Measurements from ENCODE around the gene RELN. TPM values are rescaled to one million over a fixed set of nuclear protein-coding genes. Genes with fewer than 3 reads are reported as not detected.
A peak's percentile ranks its signal among the peaks of the same experiment; 100 is the strongest.

Gene RELN
- total and polyA plus RNA-seq, 9 of the 15 experiments (the other 6 are each of a cell fraction or from before 2014, with no cell fraction given): 12.9 to 43.2 (median 18.1) TPM

DNA sequence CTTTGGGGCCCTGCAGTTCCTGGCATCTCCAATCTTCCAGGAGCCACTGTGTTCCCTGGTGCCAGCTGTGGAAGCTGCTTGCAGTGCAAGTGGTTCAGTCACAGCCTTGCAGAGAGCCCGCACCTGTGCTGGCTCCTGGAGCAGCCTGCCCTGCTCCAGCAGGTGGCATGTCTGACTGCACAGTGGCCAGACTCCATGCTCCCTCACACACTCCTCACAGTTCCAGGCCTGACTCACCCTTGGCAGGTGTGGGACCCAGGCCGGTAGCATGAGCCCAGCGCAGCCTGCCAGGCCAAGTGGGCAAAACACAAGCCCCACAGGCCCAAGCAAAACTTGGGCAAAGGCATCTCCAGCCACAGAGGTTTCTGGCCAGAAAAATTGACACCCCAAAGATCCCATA lies 33.6 kb upstream of the RELN start:
- Histone ChIP-seq H3K9me1 (ENCODE audit: control insufficient read depth, insufficient read depth, low read length) (no peaks in the 10 kb centered on the region), H3K27me3 (ENCODE audit: control insufficient read depth in 2 of 2, insufficient read depth in 2 of 2, low read length in 2 of 2) (no peaks in the 10 kb centered on the region), H3K4me1 (replicated peaks in 1 of 2; ENCODE audit: control insufficient read depth in 2 of 2, insufficient read depth in 2 of 2, low read length in 2 of 2) (peaks cover 0 to 7% of the 10 kb centered on the region in 2 experiments; a peak in 1 of 5 replicates), H3K9ac (ENCODE audit: insufficient read depth in 1 of 2, low read depth in 2 of 2, low read length in 2 of 2) (no peak overlapping the region), H2AFZ (ENCODE audit: low read depth, low read length) (no peak overlapping the region), H3K9me3 (replicated peaks; ENCODE audit: control insufficient read depth, insufficient read depth, low read depth, low read length) (no peaks in the 10 kb centered on the region), H3K36me3 (ENCODE audit: control insufficient read depth, insufficient read depth, low read length) (no peaks in the 10 kb centered on the region), H3K79me2 (ENCODE audit: control insufficient read depth, insufficient read depth, low read length) (no peaks in the 10 kb centered on the region), H3K4me2 (ENCODE audit: insufficient read depth, low read length) (no peak overlapping the region), H3K4me3 (no peak overlapping the region), H4K20me1 (replicated peaks; ENCODE audit: control insufficient read depth, insufficient read depth, low read length) (no peaks in the 10 kb centered on the region), H3K27ac (ENCODE audit: extremely low read depth, low read depth, low read length) (no peak overlapping the region)
- WGBS (ENCODE audit: insufficient coverage, low coverage, missing lambda C conversion rate): 42% methylated on average over 3 of the region's 3 CpGs
- in situ Hi-C loops (cut with MboI): no loop called here
- peak; percentile 54; the same call in 2 of the 3 replicates for ATAC-seq
- POLR2A ChIA-PET: interaction anchor here (0.8 kb wide), 1 partner anchor 11 kb away, joined by 3 read pairs; no protein-coding TSS in a partner anchor
- BruUV-seq (replicated peaks): no TSS peak
- no peak for FAIRE-seq
- DNase-seq (ENCODE audit: extremely low read depth in 1 of 4, low spot score in 3 of 4): no peak
- intact Hi-C loops (cut with micrococcal nuclease): no loop called here
- CTCF ChIA-PET (ENCODE audit: low intra/inter-chr PET ratio): no interaction called here
- TF ChIP-seq TAF1 (IDR thresholded peaks at IDR 0.05; ENCODE audit: control insufficient read depth, extremely low read depth, insufficient read depth, low read length, severe bottlenecking) (no peak), HDAC1 (IDR thresholded peaks at IDR 0.05) (no peak), SPI1 (IDR thresholded peaks at IDR 0.05; ENCODE audit: borderline replicate concordance, low read depth, low read length) (no peak), ZNF124 (CRISPR knock-in tag; IDR thresholded peaks at IDR 0.05) (no peak), GABPB2 (CRISPR knock-in tag; conservative IDR thresholded peaks at IDR 0.05) (no peak), OTX1 (CRISPR knock-in tag; IDR thresholded peaks at IDR 0.05) (no peak), MAFF (IDR thresholded peaks at IDR 0.05; ENCODE audit: low read length) (no peak), ZFX (CRISPR knock-in tag; IDR thresholded peaks at IDR 0.05) (no peak), TFAM (CRISPR knock-in tag; conservative IDR thresholded peaks at IDR 0.05) (no peak), DNMT1 (IDR thresholded peaks at IDR 0.05) (no peak)
- TF ChIP-seq, protein P1, sequence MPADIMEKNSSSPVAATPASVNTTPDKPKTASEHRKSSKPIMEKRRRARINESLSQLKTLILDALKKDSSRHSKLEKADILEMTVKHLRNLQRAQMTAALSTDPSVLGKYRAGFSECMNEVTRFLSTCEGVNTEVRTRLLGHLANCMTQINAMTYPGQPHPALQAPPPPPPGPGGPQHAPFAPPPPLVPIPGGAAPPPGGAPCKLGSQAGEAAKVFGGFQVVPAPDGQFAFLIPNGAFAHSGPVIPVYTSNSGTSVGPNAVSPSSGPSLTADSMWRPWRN (IDR thresholded peaks at IDR 0.05; ENCODE audit: low read depth): no peak
- TF ChIP-seq, protein P2, sequence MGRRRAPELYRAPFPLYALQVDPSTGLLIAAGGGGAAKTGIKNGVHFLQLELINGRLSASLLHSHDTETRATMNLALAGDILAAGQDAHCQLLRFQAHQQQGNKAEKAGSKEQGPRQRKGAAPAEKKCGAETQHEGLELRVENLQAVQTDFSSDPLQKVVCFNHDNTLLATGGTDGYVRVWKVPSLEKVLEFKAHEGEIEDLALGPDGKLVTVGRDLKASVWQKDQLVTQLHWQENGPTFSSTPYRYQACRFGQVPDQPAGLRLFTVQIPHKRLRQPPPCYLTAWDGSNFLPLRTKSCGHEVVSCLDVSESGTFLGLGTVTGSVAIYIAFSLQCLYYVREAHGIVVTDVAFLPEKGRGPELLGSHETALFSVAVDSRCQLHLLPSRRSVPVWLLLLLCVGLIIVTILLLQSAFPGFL (CRISPR knock-in tag; IDR thresholded peaks at IDR 0.05): no peak
